GM12878 (cell line): ENCODE results near the gene VPS8. TPM values are rescaled to one million over a fixed set of nuclear protein-coding genes. Genes with fewer than 3 reads are reported as not detected.

Experiments used
- EP300 ChIP-seq, 2 experiments: fragments of 150-350 bp in 1 of 2; IDR thresholded peaks; 2 replicates each; pipeline ENCODE4 v1.6.1; 2011 to 2012; ENCODE audit warnings: low read depth in 2 of 2, low read length in 2 of 2, borderline replicate concordance in 1 of 2, improper control_type of control experiment in 1 of 2, inconsistent platforms in 1 of 2; ENCODE audit not compliant: control insufficient read depth in 1 of 2
- NFYA ChIP-seq: IDR thresholded peaks from 2 replicates; pipeline ENCODE4 v1.6.1; 2011; ENCODE audit warnings: low read depth, mild to moderate bottlenecking, low read length, improper control_type of control experiment, borderline replicate concordance
- NKRF ChIP-seq: fragments of 450-650 bp; conservative IDR thresholded peaks from 2 replicates; pipeline ENCODE4 v1.6.1; 2017; ENCODE audit warnings: mild to moderate bottlenecking, moderate library complexity
- PRDM15 ChIP-seq: fragments of 450-650 bp; formaldehyde crosslinking; IDR thresholded peaks from 2 replicates; pipeline ENCODE4 v1.4.0; 2020; ENCODE audit warnings: mild to moderate bottlenecking, moderate library complexity
- polyA plus RNA-seq, 11 experiments: library from polyadenylated mRNA; depleted of rRNA in 4 of 11; unstranded in 6 of 11; stranded (reverse) in 5 of 11; fragments of >200 nt; fragmentation: Nextera tagmentation in 4 of 11; fragmentation: Illumina TruSeq in 1 of 11; extraction: Ambion mirVana in 4 of 11; extraction: Trizol in 1 of 11; gene quantifications; 1 replicate in 1 of 11; 2 replicates in 10 of 11; pipeline versions ENCODE4 v1.2.1 to v1.2.3, GENCODE V29; 2011 to 2016; ENCODE audit warnings: inconsistent platforms in 2 of 11, missing spikeins in 2 of 11, low read depth in 1 of 11
- total RNA-seq, 4 experiments: library from RNA; depleted of rRNA in 3 of 4; stranded (reverse); fragments of >200 nt in 3 of 4; fragmentation: Illumina TruSeq in 1 of 4; extraction: Trizol in 1 of 4; gene quantifications; 2 replicates each; pipeline versions ENCODE4 v1.2.1 to v1.2.3, GENCODE V29; 2013 to 2021

VPS8 gene
- total and polyA plus RNA-seq, 10 of the 15 experiments (the other 5 are each of a cell fraction or from before 2014, with no cell fraction given) = 8.9 to 34.7 (median 20.9) TPM

GRCh38 chr3:184765047-184765729 lies 46.8 kb upstream of the VPS8 start (continued):
- no peak for TF ChIP-seq NKRF
- no peak for TF ChIP-seq EP300 (IDR thresholded peaks at IDR 0.05; ENCODE audit: borderline replicate concordance in 1 of 2, control insufficient read depth in 1 of 2, low read depth in 2 of 2, low read length in 2 of 2)
- no peak for TF ChIP-seq NFYA
- TF ChIP-seq PRDM15 = no peak
